Measurements from ENCODE around the gene ACSL3.
A peak's percentile ranks its signal among the peaks of the same experiment; 100 is the strongest.
"Not testable (repeated sequence)": the region's sequence is repeated elsewhere in the genome, so short reads cannot be mapped to it uniquely, and the experiment has no call there.

Gene ACSL3

GRCh38 chr2:222969491-222969890, 108.7 kb downstream of the ACSL3 start:
- DNase-seq (ENCODE audit: low spot score) = no peak
- no peak for FAIRE-seq

GRCh38 chr2:222972420-222972819, 111.6 kb downstream of the ACSL3 start:
- FAIRE-seq (no peak), DNase-seq (ENCODE audit: low spot score) (no peak)

GRCh38 chr2:222973237-222973636, 112.4 kb downstream of the ACSL3 start:
- FAIRE-seq (no peak), DNase-seq (ENCODE audit: low spot score) (no peak)

- DNase-seq (ENCODE audit: low spot score) = no peak
- no peak for FAIRE-seq
These were observed 112.9 kb downstream of the ACSL3 start for GRCh38 chr2:222973733-222974132.

GRCh38 chr2:222976521-222977061, 115.8 kb downstream of the ACSL3 start:
- DNase-seq (ENCODE audit: low spot score) (no peak), FAIRE-seq (peak; percentile 45)

GRCh38 chr2:222977121-222977520, 116.3 kb downstream of the ACSL3 start:
- no peak for FAIRE-seq

GRCh38 chr2:222978850-222979249, 118.0 kb downstream of the ACSL3 start:
- no peak for FAIRE-seq

More at GRCh38 chr2:222977121-222977520, 116.3 kb downstream of the ACSL3 start:
- DNase-seq (ENCODE audit: low spot score) = no peak

GRCh38 chr2:222979484-222979883, 118.6 kb downstream of the ACSL3 start:
- no peak for FAIRE-seq
- DNase-seq (ENCODE audit: low spot score) = no peak

More at GRCh38 chr2:222978850-222979249, 118.0 kb downstream of the ACSL3 start:
- DNase-seq (ENCODE audit: low spot score) = no peak

GRCh38 chr2:222982010-222982908, 121.4 kb downstream of the ACSL3 start:
- peak; percentile 88 for FAIRE-seq
- DNase-seq (ENCODE audit: low spot score) = peak; percentile 78

- FAIRE-seq (no peak), DNase-seq (ENCODE audit: low spot score) (no peak)
These were observed 122.1 kb downstream of the ACSL3 start for GRCh38 chr2:222982909-222983265.

GRCh38 chr2:222984908-222985307, 124.1 kb downstream of the ACSL3 start:
- FAIRE-seq = no peak
- DNase-seq (ENCODE audit: low spot score) = no peak

GRCh38 chr2:222989431-222989830, 128.6 kb downstream of the ACSL3 start:
- no peak for FAIRE-seq
- DNase-seq (ENCODE audit: low spot score) = no peak

- DNase-seq (ENCODE audit: low spot score); FAIRE-seq: not testable (repeated sequence)
These were observed 129.4 kb downstream of the ACSL3 start for GRCh38 chr2:222990206-222990605.

GRCh38 chr2:222992137-222992536, 131.3 kb downstream of the ACSL3 start:
- no peak for DNase-seq (ENCODE audit: low spot score)
- FAIRE-seq = no peak

Measured in RCC 7860 (cell line).